ENCODE measurements around the gene SLC37A4.

DNA sequence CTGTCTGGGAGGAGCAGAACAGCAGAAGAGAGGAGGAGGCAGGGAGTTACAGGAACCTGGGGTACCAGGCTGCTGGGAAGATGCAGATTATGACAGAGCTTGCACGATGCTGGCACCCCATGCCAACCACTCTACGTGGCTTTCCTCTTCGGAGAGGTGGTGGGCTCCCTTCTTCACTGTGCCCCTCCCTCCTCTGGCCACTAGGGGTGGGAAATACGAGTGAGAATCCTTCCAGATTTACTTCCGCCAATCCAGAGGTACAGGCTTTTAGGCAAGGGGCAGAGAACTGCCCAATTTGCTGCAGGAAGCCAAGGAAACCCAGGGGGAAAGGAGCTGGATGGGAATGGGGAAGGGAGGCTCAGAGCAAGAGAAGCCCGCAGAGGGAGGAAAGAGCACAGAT is 14.0 kb upstream of the SLC37A4 start:
- TF ChIP-seq CTCF (IDR thresholded peaks at IDR 0.05; ENCODE audit: control extremely low read depth in 1 of 3, insufficient read depth in 1 of 3, low read depth in 1 of 3, low read length in 3 of 3): peak; percentile 38 to 63 (median 38)
- no peak for TF ChIP-seq KDM4A (IDR thresholded peaks at IDR 0.05; ENCODE audit: low read depth, low read length, severe bottlenecking)
- TF ChIP-seq, protein P1, sequence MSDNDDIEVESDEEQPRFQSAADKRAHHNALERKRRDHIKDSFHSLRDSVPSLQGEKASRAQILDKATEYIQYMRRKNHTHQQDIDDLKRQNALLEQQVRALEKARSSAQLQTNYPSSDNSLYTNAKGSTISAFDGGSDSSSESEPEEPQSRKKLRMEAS (IDR thresholded peaks at IDR 0.05): no peak
- TF ChIP-seq EP300 (IDR thresholded peaks at IDR 0.05; ENCODE audit: borderline replicate concordance in 1 of 2, low read depth in 2 of 2, low read length in 2 of 2): no peak
- no peak for TF ChIP-seq ATF3 (IDR thresholded peaks at IDR 0.05; ENCODE audit: insufficient read depth, low read depth, low read length)
- no peak for TF ChIP-seq YY1 (IDR thresholded peaks at IDR 0.05; ENCODE audit: low read depth, low read length)
- TF ChIP-seq HDAC6 (IDR thresholded peaks at IDR 0.05; ENCODE audit: low read depth, low read length): no peak
- no peak for TF ChIP-seq POLR2AphosphoS5 (IDR thresholded peaks at IDR 0.05; ENCODE audit: low read depth, low read length)
- TF ChIP-seq, protein P2, sequence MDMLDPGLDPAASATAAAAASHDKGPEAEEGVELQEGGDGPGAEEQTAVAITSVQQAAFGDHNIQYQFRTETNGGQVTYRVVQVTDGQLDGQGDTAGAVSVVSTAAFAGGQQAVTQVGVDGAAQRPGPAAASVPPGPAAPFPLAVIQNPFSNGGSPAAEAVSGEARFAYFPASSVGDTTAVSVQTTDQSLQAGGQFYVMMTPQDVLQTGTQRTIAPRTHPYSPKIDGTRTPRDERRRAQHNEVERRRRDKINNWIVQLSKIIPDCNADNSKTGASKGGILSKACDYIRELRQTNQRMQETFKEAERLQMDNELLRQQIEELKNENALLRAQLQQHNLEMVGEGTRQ (IDR thresholded peaks at IDR 0.05; ENCODE audit: low read length): no peak
